ENCODE measurements around the gene DPYSL3. TPM values are rescaled to one million over a fixed set of nuclear protein-coding genes. Genes with fewer than 3 reads are reported as not detected.

Gene DPYSL3
- total and polyA plus RNA-seq, 2 donors, result 254 to 287 TPM

- H3K4me1 ChIP-seq (ENCODE audit: insufficient read depth), result no peaks in the 10 kb centered on the region
- no peaks in the 10 kb centered on the region for H3K36me3 ChIP-seq (ENCODE audit: insufficient read depth)
- H3K4me3 ChIP-seq (ENCODE audit: low read depth, low read length), result no peak overlapping the region
- H3K27ac ChIP-seq (ENCODE audit: low read depth), result no peak overlapping the region
- 89% methylated on average over 1 of the region's 1 CpG for WGBS
- no peak for DNase-seq (ENCODE audit: extremely low spot score)
Observed at GRCh38 chr5:147406636-147407035, 103.2 kb downstream of the DPYSL3 start.

- Histone ChIP-seq H3K4me1 (ENCODE audit: insufficient read depth) (no peaks in the 10 kb centered on the region), H3K36me3 (ENCODE audit: insufficient read depth) (no peaks in the 10 kb centered on the region), H3K4me3 (ENCODE audit: low read depth, low read length) (no peak overlapping the region), H3K27ac (ENCODE audit: low read depth) (peak overlapping the region; percentile 19)
- WGBS, result 77% methylated on average over 1 of the region's 1 CpG
- DNase-seq (ENCODE audit: extremely low spot score), result no peak
Observed at GRCh38 chr5:147404706-147405105, 105.2 kb downstream of the DPYSL3 start.

- no peak for DNase-seq (ENCODE audit: extremely low spot score)
- Histone ChIP-seq H3K27ac (ENCODE audit: low read depth) (peak overlapping the region; percentile 85), H3K4me1 (ENCODE audit: insufficient read depth) (no peaks in the 10 kb centered on the region), H3K36me3 (ENCODE audit: insufficient read depth) (no peaks in the 10 kb centered on the region), H3K4me3 (ENCODE audit: low read depth, low read length) (no peak overlapping the region)
- 34% methylated on average over 15 of the region's 15 CpGs for WGBS
Observed at GRCh38 chr5:147403651-147404640, 105.9 kb downstream of the DPYSL3 start.

GRCh38 chr5:147400881-147401280, 109.0 kb downstream of the DPYSL3 start:
- no peaks in the 10 kb centered on the region for H3K36me3 ChIP-seq (ENCODE audit: insufficient read depth)
- no peak for DNase-seq (ENCODE audit: extremely low spot score)
- no peak overlapping the region for H3K27ac ChIP-seq (ENCODE audit: low read depth)
- no peak overlapping the region for H3K4me3 ChIP-seq (ENCODE audit: low read depth, low read length)
- H3K4me1 ChIP-seq (ENCODE audit: insufficient read depth), result no peaks in the 10 kb centered on the region

- Histone ChIP-seq H3K4me1 (ENCODE audit: insufficient read depth) (no peaks in the 10 kb centered on the region), H3K27ac (ENCODE audit: low read depth) (no peak overlapping the region), H3K4me3 (ENCODE audit: low read depth, low read length) (no peak overlapping the region), H3K36me3 (ENCODE audit: insufficient read depth) (no peaks in the 10 kb centered on the region)
- 68% methylated on average over 7 of the region's 7 CpGs for WGBS
- no peak for DNase-seq (ENCODE audit: extremely low spot score)
Observed at GRCh38 chr5:147400126-147400809, 109.6 kb downstream of the DPYSL3 start.

GRCh38 chr5:147398860-147399259, 111.0 kb downstream of the DPYSL3 start:
- H3K4me1 ChIP-seq (ENCODE audit: insufficient read depth), result no peaks in the 10 kb centered on the region
- H3K36me3 ChIP-seq (ENCODE audit: insufficient read depth), result no peaks in the 10 kb centered on the region
- no peak overlapping the region for H3K27ac ChIP-seq (ENCODE audit: low read depth)
- DNase-seq (ENCODE audit: extremely low spot score), result no peak
- WGBS, result 82% methylated on average over 9 of the region's 9 CpGs
- H3K4me3 ChIP-seq (ENCODE audit: low read depth, low read length), result no peak overlapping the region

- Histone ChIP-seq H3K4me3 (ENCODE audit: low read depth, low read length) (no peak overlapping the region), H3K27ac (ENCODE audit: low read depth) (no peak overlapping the region), H3K4me1 (ENCODE audit: insufficient read depth) (no peaks in the 10 kb centered on the region), H3K36me3 (ENCODE audit: insufficient read depth) (no peaks in the 10 kb centered on the region)
- no peak for DNase-seq (ENCODE audit: extremely low spot score)
- 90% methylated on average over 11 of the region's 11 CpGs for WGBS
Observed at GRCh38 chr5:147397616-147398015, 112.3 kb downstream of the DPYSL3 start.

- no peak overlapping the region for H3K27ac ChIP-seq (ENCODE audit: low read depth)
- H3K4me3 ChIP-seq (ENCODE audit: low read depth, low read length), result no peak overlapping the region
- no peak for DNase-seq (ENCODE audit: extremely low spot score)
- H3K4me1 ChIP-seq (ENCODE audit: insufficient read depth), result no peaks in the 10 kb centered on the region
- H3K36me3 ChIP-seq (ENCODE audit: insufficient read depth), result no peaks in the 10 kb centered on the region
- 74% methylated on average over 8 of the region's 8 CpGs for WGBS
Observed at GRCh38 chr5:147396070-147396823, 113.6 kb downstream of the DPYSL3 start.

GRCh38 chr5:147393874-147394672, 115.8 kb downstream of the DPYSL3 start:
- 75% methylated on average over 15 of the region's 15 CpGs for WGBS
- no peak for DNase-seq (ENCODE audit: extremely low spot score)
- Histone ChIP-seq H3K36me3 (ENCODE audit: insufficient read depth) (no peaks in the 10 kb centered on the region), H3K4me1 (ENCODE audit: insufficient read depth) (no peaks in the 10 kb centered on the region), H3K27ac (ENCODE audit: low read depth) (no peak overlapping the region), H3K4me3 (ENCODE audit: low read depth, low read length) (no peak overlapping the region)

GRCh38 chr5:147391781-147392180, 118.1 kb downstream of the DPYSL3 start:
- 56% methylated on average over 5 of the region's 5 CpGs for WGBS
- DNase-seq (ENCODE audit: extremely low spot score), result no peak
- no peaks in the 10 kb centered on the region for H3K36me3 ChIP-seq (ENCODE audit: insufficient read depth)
- no peaks in the 10 kb centered on the region for H3K4me1 ChIP-seq (ENCODE audit: insufficient read depth)
- no peak overlapping the region for H3K27ac ChIP-seq (ENCODE audit: low read depth)
- H3K4me3 ChIP-seq (ENCODE audit: low read depth, low read length), result no peak overlapping the region

- DNase-seq (ENCODE audit: extremely low spot score), result no peak
- H3K27ac ChIP-seq (ENCODE audit: low read depth), result no peak overlapping the region
- no peak overlapping the region for H3K4me3 ChIP-seq (ENCODE audit: low read depth, low read length)
- H3K36me3 ChIP-seq (ENCODE audit: insufficient read depth), result no peaks in the 10 kb centered on the region
- H3K4me1 ChIP-seq (ENCODE audit: insufficient read depth), result no peaks in the 10 kb centered on the region
- WGBS, result 51% methylated on average over 3 of the region's 3 CpGs
Observed at GRCh38 chr5:147390654-147391225, 119.1 kb downstream of the DPYSL3 start.

GRCh38 chr5:147388184-147389108, 121.4 kb downstream of the DPYSL3 start:
- Histone ChIP-seq H3K4me1 (ENCODE audit: insufficient read depth) (no peaks in the 10 kb centered on the region), H3K36me3 (ENCODE audit: insufficient read depth) (no peaks in the 10 kb centered on the region), H3K27ac (ENCODE audit: low read depth) (no peak overlapping the region), H3K4me3 (ENCODE audit: low read depth, low read length) (no peak overlapping the region)
- no peak for DNase-seq (ENCODE audit: extremely low spot score)
- WGBS, result 57% methylated on average over 7 of the region's 7 CpGs
